ENCODE results near the gene BCL6. TPM values are rescaled to one million over a fixed set of nuclear protein-coding genes. Genes with fewer than 3 reads are reported as not detected.

BCL6 gene
- total and polyA plus RNA-seq, 2 of the 8 experiments (the other 6 are each of a cell fraction or from before 2014, with no cell fraction given) = 5.7 to 10.4 TPM

DNA sequence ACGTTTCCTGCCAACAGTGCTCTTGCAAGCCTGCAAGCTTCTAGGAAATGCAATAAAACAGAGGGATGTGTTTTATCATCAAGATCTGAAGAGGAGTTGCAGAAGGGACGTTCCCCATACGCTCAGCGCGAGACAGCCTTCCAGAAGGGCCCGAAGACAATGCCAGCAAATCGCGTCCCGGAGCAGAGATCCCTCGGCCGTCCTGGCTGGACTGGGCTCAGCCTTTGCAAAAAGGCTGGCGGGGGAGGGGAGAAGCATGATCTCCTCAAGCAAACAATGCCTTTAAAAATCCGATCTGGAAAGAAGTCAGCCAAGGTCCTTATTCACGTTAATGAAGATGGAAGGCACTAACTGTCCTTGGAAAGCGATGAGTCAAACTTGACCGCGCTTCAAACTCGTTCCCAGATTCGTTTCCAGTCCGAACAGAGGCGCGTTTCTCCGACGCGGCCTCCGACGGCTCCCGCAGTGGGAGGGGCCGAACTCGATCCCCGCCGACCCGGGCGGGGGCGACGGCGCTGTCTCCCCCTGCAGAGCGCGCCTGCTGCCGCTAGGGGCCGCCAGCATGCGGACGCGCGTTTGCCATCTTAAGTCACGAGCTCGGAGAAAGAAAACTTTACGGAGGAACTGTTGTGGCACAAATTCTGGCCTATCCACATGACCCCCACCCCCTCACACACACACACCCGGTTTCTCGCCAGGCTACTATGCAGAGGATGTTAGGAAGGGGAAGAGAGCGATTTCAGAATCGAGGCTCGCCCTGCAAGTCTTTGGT, 5.5 kb downstream of the BCL6 start (continued):
- TF ChIP-seq CHD1 (IDR thresholded peaks at IDR 0.05; ENCODE audit: low read depth, low read length) (no peak), ASH2L (IDR thresholded peaks at IDR 0.05; ENCODE audit: low read length) (peak; percentile 92), RAD21 (IDR thresholded peaks at IDR 0.05 in 1 of 2, conservative IDR thresholded peaks at IDR 0.05 in 1 of 2; ENCODE audit: low read depth in 2 of 2, low read length in 2 of 2) (peak; percentile 57 to 58)
